ENCODE data around the gene THAP10. TPM values are rescaled to one million over a fixed set of nuclear protein-coding genes. Genes with fewer than 3 reads are reported as not detected.

The THAP10 gene
- 5.0 to 6.4 TPM (median 5.7 TPM) in 5 replicates for total RNA-seq (2022; extraction: Qiagen RNA extraction)

GRCh38 chr15:70892002-70892911 is at the start of gene THAP10, which contains the start of gene LRRC49:
THAP10 (minus strand) TSS chr15:70892433; CDS start chr15:70892272, 161 bp downstream.
LRRC49 (plus strand) TSS chr15:70892826; CDS start chr15:70892895, 69 bp downstream.

GRCh38 chr15:70853973-70854665 is 38.1 kb downstream of the THAP10 start, which contains the start of gene LARP6:
LARP6 (minus strand) TSS chr15:70854157; CDS start chr15:70854088, 69 bp downstream.

Other genes starting within 250 kb of the THAP10 start
- gene UACA, start 128.9 kb downstream of the THAP10 start, total RNA-seq (2022; extraction: Qiagen RNA extraction), result 41.1 to 56.5 TPM (median 50.0 TPM) in 5 replicates
- 54.5 to 81.7 TPM (median 80.0 TPM) in 5 replicates for gene LARP6, start 38.3 kb downstream of the THAP10 start, total RNA-seq (2022; extraction: Qiagen RNA extraction)
- 4.4 to 7.2 TPM (median 4.9 TPM) in 5 replicates for gene LRRC49, start 393 bp upstream of the THAP10 start, total RNA-seq (2022; extraction: Qiagen RNA extraction)
- 19.4 to 27.7 TPM (median 23.0 TPM) in 5 replicates for gene THSD4, start 223.0 kb upstream of the THAP10 start, total RNA-seq (2022; extraction: Qiagen RNA extraction)